ENCODE data around the gene EGFL7.
"Not testable (repeated sequence)": the region's sequence is repeated elsewhere in the genome, so short reads cannot be mapped to it uniquely, and the experiment has no call there.

Gene EGFL7

DNA sequence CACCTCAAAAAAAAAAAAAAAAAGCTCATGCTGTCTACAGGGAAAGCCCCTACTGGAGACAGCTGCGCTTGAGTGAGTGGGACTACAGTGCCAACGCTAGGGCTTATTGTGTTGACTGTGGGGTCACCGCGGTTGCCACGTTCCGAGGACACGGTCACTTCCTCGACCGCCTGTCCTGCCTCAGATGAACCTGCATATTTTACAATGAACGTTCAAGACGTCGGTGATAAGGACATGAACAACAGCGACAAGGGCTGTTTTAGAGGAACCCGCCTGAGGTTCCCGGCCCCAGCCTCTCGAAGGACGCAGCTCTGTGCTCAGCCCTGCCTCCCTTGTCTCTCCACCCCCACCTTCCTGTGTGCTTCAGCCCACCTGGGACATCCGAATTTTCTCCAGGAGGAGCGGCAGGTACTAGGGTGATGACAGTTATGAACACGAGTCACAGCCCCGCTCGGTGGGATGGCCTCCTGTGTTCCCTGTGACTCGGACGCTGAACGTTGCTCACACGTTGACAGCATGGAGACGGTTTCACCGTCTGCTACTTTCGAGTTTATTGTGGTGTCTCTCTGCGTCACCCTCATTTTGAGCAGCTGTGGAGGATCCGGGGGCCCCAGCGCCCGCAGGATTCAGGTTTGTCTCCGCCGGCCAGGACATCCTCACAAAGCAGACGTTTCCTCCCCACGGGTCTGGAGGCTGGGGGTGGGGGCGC lies 38.4 kb downstream of the EGFL7 start:
- peak in 3 of 5 donors; percentile 27 to 79 (median 32) for DNase-seq

DNA sequence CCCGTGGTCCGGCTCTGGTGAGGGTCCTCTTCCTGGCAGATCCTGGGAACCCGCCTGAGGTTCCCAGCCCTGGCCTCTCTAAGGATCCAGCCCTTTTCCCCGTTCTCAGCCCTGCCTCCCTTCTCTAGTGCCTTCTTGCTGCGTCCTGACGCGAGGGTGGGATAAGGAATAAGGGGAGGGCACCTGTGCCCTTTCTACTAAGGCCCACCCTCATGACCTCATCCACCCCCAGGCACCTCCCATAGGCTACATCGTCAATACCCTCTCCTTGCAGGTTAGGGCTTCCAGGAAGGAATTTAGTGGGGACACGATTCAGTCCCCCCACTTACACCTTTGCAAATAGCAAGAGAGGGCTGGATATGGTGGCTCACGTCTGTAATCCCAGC lies 38.9 kb downstream of the EGFL7 start:
- DNase-seq = no peak

GRCh38 chr9:136703276-136703860 lies 40.7 kb downstream of the EGFL7 start:
- DNase-seq = no peak

GRCh38 chr9:136704741-136705140 lies 42.0 kb downstream of the EGFL7 start:
- DNase-seq = not testable (repeated sequence)

DNA sequence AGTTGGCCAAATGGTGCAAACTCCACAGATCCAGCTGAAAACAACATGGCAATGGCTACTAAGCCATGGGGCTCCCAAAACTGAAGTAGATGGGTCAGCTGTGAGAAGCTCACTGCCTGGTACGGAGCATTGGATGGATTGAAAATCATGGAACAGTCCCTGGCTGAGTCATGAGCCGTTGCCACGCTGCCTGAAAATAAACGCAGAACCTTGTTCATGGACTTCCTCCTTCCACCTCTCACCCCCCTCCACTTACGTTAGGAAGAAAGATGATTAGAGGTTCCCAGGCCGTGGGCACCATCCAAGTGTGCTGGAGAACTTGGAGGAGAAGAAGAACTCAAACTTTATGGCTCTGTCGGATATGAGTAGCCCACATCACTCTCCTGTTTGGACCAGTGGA lies 42.8 kb downstream of the EGFL7 start:
- no peak for DNase-seq

GRCh38 chr9:136707011-136707410 lies 44.3 kb downstream of the EGFL7 start:
- DNase-seq = no peak

GRCh38 chr9:136707849-136708517 lies 45.3 kb downstream of the EGFL7 start:
- DNase-seq = no peak

DNA sequence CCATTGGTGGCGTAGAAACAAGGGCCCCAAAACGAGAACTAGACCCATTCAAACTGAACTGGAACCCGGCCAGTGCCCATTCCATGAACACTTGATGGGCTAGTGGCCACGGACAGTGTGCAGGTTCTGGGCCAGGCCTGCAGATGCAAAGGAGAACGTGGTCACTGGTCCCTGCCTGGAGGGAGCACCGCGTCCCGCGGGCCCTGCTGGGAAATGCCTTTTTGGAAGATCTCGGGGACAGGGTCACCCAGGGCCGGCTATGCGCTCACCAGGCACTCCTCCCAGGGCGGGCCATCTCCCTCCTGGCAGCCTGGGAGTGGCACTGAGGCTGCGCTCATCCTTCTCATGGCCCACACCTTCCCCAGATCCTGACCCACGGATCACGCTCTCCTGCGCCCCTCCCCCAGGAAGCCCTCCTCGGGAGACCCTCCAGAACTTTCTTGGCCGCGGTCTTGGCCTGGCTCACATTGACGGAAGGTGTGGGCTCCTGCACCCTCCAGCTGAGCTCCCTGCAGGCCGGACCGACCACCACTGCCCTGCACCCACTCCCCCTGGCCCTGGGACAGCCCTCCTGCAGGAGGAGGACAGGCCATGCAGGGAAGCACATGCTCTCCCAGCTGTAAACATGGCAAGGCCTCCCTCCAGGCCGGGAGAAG lies 46.9 kb downstream of the EGFL7 start:
- DNase-seq = no peak

GRCh38 chr9:136710543-136710942 lies 47.8 kb downstream of the EGFL7 start:
- DNase-seq = no peak

- DNase-seq = not testable (repeated sequence)
These were observed 48.5 kb downstream of the EGFL7 start for GRCh38 chr9:136711219-136711648.

- DNase-seq = no peak
These were observed 49.3 kb downstream of the EGFL7 start, which contains the start of gene DIPK1B for GRCh38 chr9:136711751-136712689. Gene DIPK1B, plus strand, starts transcription at chr9:136712572. Its CDS starts 94 bp downstream, at chr9:136712666.

GRCh38 chr9:136712690-136713544 lies 50.2 kb downstream of the EGFL7 start:
- DNase-seq = no peak

DNA sequence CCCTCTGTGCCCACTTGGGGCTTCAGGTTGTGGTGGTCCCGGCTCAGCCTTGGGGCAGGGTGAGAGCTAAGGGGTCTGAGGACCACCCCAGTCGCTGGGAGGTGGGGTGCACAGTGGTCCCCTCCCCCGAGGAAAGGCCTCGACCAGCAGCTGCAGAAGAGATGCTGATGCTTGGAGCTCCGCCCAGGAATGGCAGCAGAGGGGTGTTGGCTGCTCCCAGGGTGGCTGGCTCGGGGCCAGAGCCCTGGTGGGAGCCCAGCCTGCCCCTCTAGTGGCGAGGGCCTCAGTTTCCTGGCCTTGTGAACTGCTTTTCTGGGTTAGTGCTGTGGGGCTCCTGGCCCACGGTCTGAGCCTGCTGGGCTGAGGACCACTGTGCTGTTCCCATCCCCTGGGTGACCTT lies 50.8 kb downstream of the EGFL7 start:
- DNase-seq = no peak

- DNase-seq = no peak
These were observed 51.6 kb downstream of the EGFL7 start for GRCh38 chr9:136714096-136714892.

GRCh38 chr9:136714893-136715274 lies 52.2 kb downstream of the EGFL7 start:
- no peak for DNase-seq

- DNase-seq = no peak
These were observed 54.7 kb downstream of the EGFL7 start for GRCh38 chr9:136717399-136717798.

DNA sequence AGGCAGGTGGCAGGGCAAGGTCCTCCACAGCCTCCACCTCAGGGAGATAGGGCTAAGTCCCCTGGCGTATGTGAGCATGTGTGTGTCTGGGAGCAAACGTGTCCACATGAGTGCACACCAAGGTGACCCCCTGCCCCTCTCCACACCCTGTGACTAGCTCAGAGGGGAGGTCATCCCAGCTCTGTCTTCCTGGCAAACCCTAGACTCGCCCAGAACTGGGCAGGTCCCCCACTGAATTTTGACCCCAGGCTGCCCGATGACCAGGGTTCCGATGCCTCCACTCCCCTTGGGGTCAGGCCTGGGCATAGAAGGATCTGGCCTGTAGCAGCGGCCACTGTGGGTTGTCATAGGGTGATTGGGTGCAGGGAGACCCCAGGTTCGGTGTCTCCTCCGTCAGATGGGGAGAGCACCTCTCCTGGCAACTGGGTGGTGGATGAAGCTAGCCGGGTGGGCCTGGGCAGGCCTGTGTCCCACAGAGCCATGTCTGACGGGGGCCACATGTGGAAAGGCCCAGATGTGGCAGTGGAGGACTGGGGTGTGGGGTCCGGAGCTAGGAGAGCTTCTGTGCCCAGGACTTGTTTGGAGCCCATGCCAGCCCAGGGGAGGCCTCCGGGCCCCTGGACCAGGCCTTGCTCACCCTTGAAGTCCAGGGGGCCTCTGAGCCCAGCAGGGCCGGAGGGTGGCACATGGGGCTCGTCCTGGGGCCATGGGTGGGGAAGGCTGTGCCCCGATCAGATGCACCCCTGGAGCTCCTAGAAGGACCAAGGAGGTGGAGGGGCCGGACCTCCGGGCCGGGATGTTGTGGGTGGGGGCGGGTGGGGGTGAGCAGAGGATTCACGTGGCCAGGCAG lies 55.9 kb downstream of the EGFL7 start:
- no peak for DNase-seq

DNA sequence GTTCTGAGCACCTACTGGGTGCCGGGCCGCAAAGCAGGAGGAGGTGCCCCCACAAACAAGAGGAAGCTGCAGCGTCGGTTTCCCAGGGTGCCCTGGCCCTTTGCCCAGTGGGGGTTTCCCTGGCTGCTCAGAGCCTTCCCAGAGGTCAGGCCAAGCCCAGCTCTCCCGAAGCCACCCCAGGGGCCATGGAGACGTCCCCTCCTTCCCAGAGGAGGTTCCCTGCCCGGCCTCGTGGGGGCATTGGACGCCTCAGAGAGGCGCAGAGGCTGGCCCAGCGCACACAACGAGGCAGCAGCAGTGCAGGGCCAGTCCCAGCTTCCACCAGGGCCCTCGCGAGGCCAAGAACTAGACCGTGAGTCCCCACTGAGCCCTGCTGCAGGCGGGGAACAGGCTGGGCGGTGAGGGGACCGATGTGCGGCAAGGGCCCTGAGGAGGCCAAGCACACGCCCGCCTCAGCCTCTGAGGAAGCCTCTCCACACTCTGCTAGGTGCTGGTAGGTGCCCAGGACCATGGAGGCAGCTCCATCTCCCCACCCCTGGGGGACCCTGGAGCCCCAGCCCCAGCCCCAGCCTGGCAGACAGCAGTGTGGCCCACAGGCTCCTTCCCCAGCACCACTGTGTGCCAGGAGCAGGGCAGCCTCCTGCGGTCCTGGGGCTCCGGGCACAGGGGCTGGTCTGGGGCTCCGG lies 56.6 kb downstream of the EGFL7 start:
- DNase-seq = no peak
